ENCODE data around the gene EFCAB6.

Gene EFCAB6

DNA sequence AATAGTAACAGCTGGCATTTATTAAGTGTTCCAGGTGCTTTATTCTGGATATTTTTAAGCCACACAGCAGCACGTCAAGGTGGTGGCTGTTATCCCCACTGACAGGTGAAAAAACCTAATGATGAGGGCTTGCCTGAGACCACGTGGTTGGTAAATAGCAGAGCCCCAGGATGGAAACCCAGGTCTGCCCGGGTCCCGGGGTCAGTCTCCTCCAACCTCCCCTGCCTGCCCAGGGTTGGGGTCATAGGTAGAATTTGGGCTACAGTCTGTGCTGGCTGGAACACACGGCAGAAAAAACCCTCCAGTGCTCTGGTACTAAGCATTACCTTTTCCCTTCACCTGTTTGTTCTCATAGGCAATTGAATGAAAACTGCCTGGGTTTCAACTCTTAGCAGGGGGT is 57.9 kb downstream of the EFCAB6 start:
- no peak overlapping the region for H3K27ac ChIP-seq (ENCODE audit: poor library complexity, severe bottlenecking)
- TF ChIP-seq, protein P1, sequence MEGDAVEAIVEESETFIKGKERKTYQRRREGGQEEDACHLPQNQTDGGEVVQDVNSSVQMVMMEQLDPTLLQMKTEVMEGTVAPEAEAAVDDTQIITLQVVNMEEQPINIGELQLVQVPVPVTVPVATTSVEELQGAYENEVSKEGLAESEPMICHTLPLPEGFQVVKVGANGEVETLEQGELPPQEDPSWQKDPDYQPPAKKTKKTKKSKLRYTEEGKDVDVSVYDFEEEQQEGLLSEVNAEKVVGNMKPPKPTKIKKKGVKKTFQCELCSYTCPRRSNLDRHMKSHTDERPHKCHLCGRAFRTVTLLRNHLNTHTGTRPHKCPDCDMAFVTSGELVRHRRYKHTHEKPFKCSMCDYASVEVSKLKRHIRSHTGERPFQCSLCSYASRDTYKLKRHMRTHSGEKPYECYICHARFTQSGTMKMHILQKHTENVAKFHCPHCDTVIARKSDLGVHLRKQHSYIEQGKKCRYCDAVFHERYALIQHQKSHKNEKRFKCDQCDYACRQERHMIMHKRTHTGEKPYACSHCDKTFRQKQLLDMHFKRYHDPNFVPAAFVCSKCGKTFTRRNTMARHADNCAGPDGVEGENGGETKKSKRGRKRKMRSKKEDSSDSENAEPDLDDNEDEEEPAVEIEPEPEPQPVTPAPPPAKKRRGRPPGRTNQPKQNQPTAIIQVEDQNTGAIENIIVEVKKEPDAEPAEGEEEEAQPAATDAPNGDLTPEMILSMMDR (IDR thresholded peaks at IDR 0.05; ENCODE audit: poor library complexity, severe bottlenecking), result no peak
- H3K9me3 ChIP-seq (ENCODE audit: severe bottlenecking), result no peaks in the 10 kb centered on the region
- ATAC-seq (ENCODE audit: low read depth) (no peak), DNase-seq (ENCODE audit: low spot score) (no peak)
- H3K27me3 ChIP-seq (ENCODE audit: insufficient read depth, poor library complexity, severe bottlenecking), result peaks cover 4% of the 10 kb centered on the region
- no peak overlapping the region for H3K4me3 ChIP-seq (ENCODE audit: severe bottlenecking)
- H3K36me3 ChIP-seq (ENCODE audit: low read depth), result no peaks in the 10 kb centered on the region
- H3K4me1 ChIP-seq (ENCODE audit: insufficient read depth, poor library complexity, severe bottlenecking), result no peaks in the 10 kb centered on the region

DNA sequence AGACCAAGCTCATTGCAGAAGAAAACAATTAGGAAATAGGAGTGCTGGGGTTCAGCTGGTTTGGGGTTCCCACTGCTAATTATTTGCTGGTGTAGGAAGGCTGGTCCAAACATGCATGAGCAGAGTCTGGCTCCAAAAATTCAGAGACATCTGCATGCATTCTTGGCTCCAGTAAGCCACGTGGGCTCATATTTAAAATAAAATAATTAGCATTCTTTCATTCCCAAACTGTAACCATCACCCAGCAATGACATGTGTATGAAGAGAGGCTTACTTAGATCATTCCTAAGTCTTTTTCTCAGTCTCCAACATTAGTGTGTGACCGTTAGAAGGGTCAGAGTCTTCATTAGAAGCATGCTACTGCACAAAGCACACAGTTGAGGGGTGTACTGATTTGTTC is 58.4 kb downstream of the EFCAB6 start:
- H3K27me3 ChIP-seq (ENCODE audit: insufficient read depth, poor library complexity, severe bottlenecking), result peaks cover 4% of the 10 kb centered on the region
- H3K36me3 ChIP-seq (ENCODE audit: low read depth), result no peaks in the 10 kb centered on the region
- DNase-seq (ENCODE audit: low spot score) (no peak), ATAC-seq (ENCODE audit: low read depth) (no peak)
- TF ChIP-seq, protein P1 (IDR thresholded peaks at IDR 0.05; ENCODE audit: poor library complexity, severe bottlenecking), result no peak
- H3K9me3 ChIP-seq (ENCODE audit: severe bottlenecking), result no peaks in the 10 kb centered on the region
- no peak overlapping the region for H3K27ac ChIP-seq (ENCODE audit: poor library complexity, severe bottlenecking)
- no peak overlapping the region for H3K4me3 ChIP-seq (ENCODE audit: severe bottlenecking)
- H3K4me1 ChIP-seq (ENCODE audit: insufficient read depth, poor library complexity, severe bottlenecking), result no peaks in the 10 kb centered on the region

DNA sequence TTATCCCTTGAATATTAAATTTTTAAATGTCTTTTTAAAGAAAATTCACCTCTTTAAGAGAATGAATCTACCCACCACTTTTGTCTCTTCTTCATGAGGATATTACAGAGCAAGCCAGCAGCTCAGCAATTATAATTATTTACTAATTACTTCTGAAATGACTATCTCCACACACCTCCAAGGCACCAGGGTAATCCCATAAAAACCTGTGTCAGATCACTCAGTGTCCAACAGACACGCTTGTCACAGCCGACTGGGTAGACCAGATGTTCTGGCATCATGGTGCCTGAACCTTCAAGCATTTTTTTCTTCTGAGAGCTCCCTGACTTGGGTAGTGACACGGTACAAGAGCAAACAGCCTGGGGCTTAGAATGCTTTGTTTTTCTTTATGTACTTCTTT is 61.4 kb downstream of the EFCAB6 start:
- H3K27me3 ChIP-seq (ENCODE audit: insufficient read depth, poor library complexity, severe bottlenecking), result peaks cover 4% of the 10 kb centered on the region

DNA sequence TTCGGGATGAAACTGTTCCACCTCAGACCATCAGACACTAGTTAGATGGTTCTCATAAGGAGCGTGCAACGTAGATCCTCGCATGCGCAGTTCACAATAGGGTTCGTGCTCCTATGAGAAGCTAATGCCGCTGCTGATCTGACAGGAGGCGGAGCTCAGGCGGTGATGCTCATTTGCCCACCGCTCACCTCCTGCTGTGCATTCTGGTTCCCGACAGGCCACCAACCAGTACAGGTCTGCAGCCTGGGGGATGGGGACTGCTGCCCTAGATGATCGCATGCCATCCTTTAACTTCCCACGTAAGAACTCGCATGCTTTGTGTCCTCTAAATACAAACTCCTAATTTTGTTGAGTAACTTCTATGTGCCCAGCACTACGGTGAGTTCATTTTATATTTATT is 62.6 kb downstream of the EFCAB6 start:
- Histone ChIP-seq H3K4me1 (ENCODE audit: insufficient read depth, poor library complexity, severe bottlenecking) (no peaks in the 10 kb centered on the region), H3K27me3 (ENCODE audit: insufficient read depth, poor library complexity, severe bottlenecking) (peaks cover 4% of the 10 kb centered on the region), H3K9me3 (ENCODE audit: severe bottlenecking) (no peaks in the 10 kb centered on the region), H3K27ac (ENCODE audit: poor library complexity, severe bottlenecking) (no peak overlapping the region), H3K4me3 (ENCODE audit: severe bottlenecking) (no peak overlapping the region), H3K36me3 (ENCODE audit: low read depth) (no peaks in the 10 kb centered on the region)
- ATAC-seq (ENCODE audit: low read depth), result no peak
- TF ChIP-seq, protein P1 (IDR thresholded peaks at IDR 0.05; ENCODE audit: poor library complexity, severe bottlenecking), result no peak
- DNase-seq (ENCODE audit: low spot score), result no peak

More for the DNA sequence above, 61.4 kb downstream of the EFCAB6 start:
- H3K9me3 ChIP-seq (ENCODE audit: severe bottlenecking), result no peaks in the 10 kb centered on the region
- H3K36me3 ChIP-seq (ENCODE audit: low read depth), result no peaks in the 10 kb centered on the region
- no peak overlapping the region for H3K27ac ChIP-seq (ENCODE audit: poor library complexity, severe bottlenecking)
- ATAC-seq (ENCODE audit: low read depth), result no peak
- no peak overlapping the region for H3K4me3 ChIP-seq (ENCODE audit: severe bottlenecking)
- no peaks in the 10 kb centered on the region for H3K4me1 ChIP-seq (ENCODE audit: insufficient read depth, poor library complexity, severe bottlenecking)
- TF ChIP-seq, protein P1 (IDR thresholded peaks at IDR 0.05; ENCODE audit: poor library complexity, severe bottlenecking), result no peak
- no peak for DNase-seq (ENCODE audit: low spot score)

DNA sequence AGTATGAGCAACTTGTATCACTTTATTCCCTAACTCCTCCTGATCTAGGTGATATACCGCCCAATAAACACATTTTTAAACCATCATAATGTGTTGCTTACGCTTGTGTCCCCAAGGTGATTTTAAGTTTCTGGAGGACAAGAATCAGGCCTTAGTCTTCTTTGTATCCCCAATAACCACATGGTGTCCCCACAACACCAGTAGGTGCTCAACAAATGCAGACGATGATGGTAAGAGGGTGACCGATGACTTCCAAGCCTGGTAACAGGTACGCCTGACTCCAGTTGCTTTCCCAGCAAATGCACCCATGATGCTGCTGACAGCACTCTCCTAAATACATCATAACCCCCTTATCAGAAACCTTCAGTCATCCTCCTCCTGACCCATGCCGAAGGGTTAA is 64.2 kb downstream of the EFCAB6 start:
- Histone ChIP-seq H3K36me3 (ENCODE audit: low read depth) (no peaks in the 10 kb centered on the region), H3K9me3 (ENCODE audit: severe bottlenecking) (no peaks in the 10 kb centered on the region), H3K27me3 (ENCODE audit: insufficient read depth, poor library complexity, severe bottlenecking) (peaks cover 4% of the 10 kb centered on the region), H3K4me3 (ENCODE audit: severe bottlenecking) (no peak overlapping the region), H3K27ac (ENCODE audit: poor library complexity, severe bottlenecking) (no peak overlapping the region), H3K4me1 (ENCODE audit: insufficient read depth, poor library complexity, severe bottlenecking) (no peaks in the 10 kb centered on the region)
- no peak for DNase-seq (ENCODE audit: low spot score)
- ATAC-seq (ENCODE audit: low read depth), result no peak
- TF ChIP-seq, protein P1 (IDR thresholded peaks at IDR 0.05; ENCODE audit: poor library complexity, severe bottlenecking), result no peak
